GM10248 (cell line): ENCODE results near the gene CCDC192.
"Not testable (repeated sequence)": the region's sequence is repeated elsewhere in the genome, so short reads cannot be mapped to it uniquely, and the experiment has no call there.

Source experiments
- CTCF ChIA-PET: fragments of 300-600 bp; sonication (Branson Sonifier 250); formaldehyde crosslinking; extraction: SDS; loops from one replicate; lab custom pipeline; 2021; ENCODE audit warnings: antibody characterized with exemption; lab: Yijun Ruan, JAX
- POLR2A ChIA-PET: fragments of 350-650 bp; sonication (Branson Sonifier 250); formaldehyde crosslinking; extraction: SDS; loops from one replicate; lab custom pipeline; 2020; ENCODE audit warnings: antibody characterized with exemption; lab: Yijun Ruan, JAX
- DNase-seq: peaks from one replicate; pipeline ENCODE4 v3.0.0; 2012; ENCODE audit errors: extremely low spot score
- TF ChIP-seq, protein P1 (sequence below): IDR thresholded peaks from 2 replicates; pipeline ENCODE4 v1.5.1; 2012; ENCODE audit warnings: mild to moderate bottlenecking, low read depth; ENCODE audit errors: extremely low read depth, missing control alignments, control extremely low read depth

Gene CCDC192

DNA sequence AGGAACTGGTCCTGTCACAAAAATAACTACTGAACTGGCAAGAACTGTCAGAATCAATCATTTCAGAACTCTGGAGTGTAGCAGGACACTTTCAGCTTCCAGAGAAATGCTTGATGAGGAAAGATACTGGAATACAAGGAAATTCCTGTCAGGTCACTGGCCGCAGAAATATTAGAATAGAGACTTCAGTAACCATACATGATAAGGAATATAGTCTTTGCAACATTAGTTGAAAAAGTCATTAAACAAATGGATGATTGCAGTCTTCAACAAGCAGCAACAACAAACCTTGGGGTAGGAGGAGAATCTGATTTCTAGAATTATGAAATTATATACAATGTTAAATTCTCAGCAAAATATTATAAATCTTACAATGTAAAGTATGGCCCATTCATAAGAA, 88.2 kb downstream of the CCDC192 start:
- TF ChIP-seq, protein P1, sequence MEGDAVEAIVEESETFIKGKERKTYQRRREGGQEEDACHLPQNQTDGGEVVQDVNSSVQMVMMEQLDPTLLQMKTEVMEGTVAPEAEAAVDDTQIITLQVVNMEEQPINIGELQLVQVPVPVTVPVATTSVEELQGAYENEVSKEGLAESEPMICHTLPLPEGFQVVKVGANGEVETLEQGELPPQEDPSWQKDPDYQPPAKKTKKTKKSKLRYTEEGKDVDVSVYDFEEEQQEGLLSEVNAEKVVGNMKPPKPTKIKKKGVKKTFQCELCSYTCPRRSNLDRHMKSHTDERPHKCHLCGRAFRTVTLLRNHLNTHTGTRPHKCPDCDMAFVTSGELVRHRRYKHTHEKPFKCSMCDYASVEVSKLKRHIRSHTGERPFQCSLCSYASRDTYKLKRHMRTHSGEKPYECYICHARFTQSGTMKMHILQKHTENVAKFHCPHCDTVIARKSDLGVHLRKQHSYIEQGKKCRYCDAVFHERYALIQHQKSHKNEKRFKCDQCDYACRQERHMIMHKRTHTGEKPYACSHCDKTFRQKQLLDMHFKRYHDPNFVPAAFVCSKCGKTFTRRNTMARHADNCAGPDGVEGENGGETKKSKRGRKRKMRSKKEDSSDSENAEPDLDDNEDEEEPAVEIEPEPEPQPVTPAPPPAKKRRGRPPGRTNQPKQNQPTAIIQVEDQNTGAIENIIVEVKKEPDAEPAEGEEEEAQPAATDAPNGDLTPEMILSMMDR = no peak
- POLR2A ChIA-PET = no interaction called here
- DNase-seq = no peak
- CTCF ChIA-PET = interaction anchor here (1.5 to 1.6 kb wide), 2 partner anchors 10 to 15 kb away, joined by 3 to 6 read pairs; no protein-coding TSS in a partner anchor

DNA sequence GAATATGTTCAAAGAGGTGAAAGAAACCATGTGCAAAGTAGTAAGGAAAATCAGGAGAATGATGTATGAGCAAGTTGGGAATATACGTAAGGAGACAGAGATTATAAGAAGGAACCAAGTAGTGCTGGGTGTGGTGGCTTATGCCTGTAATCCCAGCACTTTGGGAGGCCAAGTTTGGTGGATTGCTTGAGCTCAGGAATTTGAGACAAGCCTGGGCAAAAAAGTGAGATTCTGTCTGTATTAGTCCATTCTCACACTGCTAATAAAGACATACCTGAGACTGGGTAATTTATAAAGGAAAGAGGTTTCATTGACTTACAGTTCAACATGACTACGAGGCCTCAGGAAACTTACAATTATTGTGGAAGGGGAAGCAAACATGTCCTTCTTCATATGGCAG, 88.7 kb downstream of the CCDC192 start:
- CTCF ChIA-PET = interaction anchor here (1.5 to 1.6 kb wide), 2 partner anchors 10 to 15 kb away, joined by 3 to 6 read pairs; no protein-coding TSS in a partner anchor
- DNase-seq, POLR2A ChIA-PET: not testable (repeated sequence)

DNA sequence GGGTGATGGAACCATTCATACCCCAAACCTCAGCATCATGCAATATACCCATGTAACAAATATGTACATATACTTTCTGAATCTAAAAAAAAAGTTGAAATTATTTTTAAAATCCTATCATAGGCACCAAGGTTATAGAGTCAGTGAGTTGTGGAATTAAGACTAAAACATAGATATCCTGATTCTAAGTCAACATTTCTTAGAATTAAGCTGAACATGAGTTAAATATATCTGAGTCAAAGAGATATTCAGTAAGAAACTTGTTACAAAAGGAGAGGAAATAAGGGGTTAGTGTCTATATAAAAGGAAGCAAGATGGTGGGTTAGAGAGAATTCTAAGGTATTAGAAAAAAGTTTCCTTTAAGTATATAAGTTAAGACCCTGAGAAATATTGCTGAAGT, 89.9 kb downstream of the CCDC192 start:
- ChIA-PET POLR2A (no interaction called here), CTCF (interaction anchor here (3.2 kb wide), 1 partner anchor 14 kb away, joined by 11 read pairs; no protein-coding TSS in a partner anchor)
- no peak for DNase-seq
- TF ChIP-seq, protein P1 = no peak

DNA sequence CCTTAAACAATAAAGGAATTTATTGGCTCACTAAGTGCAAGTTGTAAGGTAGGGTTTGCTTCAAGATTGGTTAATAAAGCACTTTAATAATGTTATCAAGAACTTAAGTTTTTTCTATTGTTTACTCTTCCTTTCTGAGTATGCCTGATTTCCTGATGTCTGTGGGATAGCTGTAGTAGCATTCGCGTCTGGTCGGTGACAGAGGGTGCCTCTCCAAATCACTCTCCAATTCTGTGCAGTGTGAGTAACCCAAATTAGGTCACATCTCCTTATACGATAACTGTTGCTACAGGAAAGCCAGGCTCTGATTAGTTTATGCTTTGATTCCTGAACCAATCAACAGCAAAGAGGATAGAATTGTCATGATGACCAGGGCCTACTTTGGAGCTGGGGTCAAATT, 90.7 kb downstream of the CCDC192 start:
- POLR2A ChIA-PET = no interaction called here
- CTCF ChIA-PET = interaction anchor here (3.2 kb wide), 1 partner anchor 13 kb away, joined by 11 read pairs; no protein-coding TSS in a partner anchor
- TF ChIP-seq, protein P1 = no peak
- DNase-seq = no peak

DNA sequence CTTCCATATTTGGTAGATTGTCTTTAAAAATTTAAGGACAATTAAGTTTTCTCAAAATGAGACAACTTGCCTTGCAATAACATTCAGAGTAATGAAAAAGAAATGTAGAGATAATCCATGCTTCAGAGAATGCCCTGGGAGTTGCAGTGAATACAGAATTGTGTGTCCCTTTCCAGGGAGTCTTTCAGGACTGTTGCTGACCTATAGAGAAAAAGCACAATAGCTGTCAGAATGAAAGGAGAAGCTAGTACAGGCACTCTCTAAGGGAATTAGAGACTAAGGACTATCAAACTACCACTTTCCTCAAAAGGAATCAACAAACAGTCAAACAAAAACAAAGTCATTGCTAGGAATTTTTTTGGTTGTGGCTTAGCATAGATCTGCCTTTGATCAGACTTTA, 93.0 kb downstream of the CCDC192 start:
- CTCF ChIA-PET = interaction anchor here (1.3 to 1.8 kb wide), 2 partner anchors 10 to 25 kb away, joined by 4 to 9 read pairs; no protein-coding TSS in a partner anchor
- POLR2A ChIA-PET = no interaction called here
- DNase-seq = no peak
- TF ChIP-seq, protein P1 = no peak

DNA sequence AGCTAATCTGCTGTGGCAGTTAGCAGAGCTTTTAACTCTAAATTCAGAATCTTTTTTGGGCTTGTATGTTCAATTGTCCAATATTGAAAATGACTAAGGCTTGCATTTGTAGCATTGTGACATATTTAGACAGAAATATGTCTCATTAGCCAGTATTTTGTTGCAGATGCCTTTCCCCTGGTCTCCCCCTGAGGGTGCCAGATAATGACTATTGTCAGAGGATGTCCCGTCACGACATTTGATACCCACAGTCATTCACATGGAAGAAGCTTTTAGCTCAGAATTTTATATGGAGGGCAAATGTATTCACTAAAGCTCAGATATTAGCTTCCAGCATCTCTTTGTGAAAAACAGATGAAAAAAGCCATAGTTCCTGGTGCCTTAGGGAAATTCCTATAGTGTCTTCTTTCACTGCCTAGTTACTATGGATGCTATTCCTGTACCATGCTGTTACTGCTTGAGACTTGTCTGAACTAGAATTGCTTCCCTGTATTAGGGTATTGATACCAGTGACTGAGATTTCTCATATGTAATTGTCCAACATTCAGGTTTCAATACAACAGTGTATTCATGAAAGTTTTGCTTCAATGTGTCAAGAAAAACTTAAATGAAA, 96.2 kb downstream of the CCDC192 start:
- ChIA-PET CTCF (no interaction called here), POLR2A (no interaction called here)
- DNase-seq = no peak
- TF ChIP-seq, protein P1 = no peak

DNA sequence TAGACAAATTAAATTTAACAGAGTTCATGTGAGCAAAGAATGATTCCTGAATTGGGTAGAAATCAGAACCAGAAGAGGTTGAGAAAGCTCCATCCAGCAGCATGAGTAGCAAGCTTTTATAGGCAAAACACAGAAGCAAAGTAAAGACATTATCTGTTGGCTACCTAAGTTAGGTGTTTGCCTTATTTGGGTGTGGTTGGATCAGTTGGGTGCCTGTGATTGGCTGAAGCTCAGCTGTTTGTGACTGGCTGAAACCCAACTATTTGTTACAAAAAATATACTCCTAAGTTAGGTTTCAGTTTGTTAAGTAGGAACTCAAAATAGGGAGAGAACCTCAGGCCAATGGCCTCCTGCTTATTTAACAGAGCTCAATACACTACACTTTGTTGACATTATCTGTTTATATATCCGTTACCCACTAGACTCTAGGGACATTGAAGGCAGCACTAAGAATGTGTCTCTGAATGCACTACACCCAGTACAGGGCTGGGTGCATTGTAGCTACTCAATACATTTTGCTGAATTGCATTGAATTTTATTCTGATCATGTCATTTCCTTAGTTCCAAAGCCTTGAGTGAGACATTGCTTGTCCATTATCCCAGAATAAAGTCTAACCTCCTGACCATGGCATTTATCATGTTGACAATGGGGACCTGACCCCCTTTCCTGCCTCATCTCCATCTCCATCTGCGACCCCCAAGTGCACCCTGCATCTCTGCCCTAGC, 98.7 kb downstream of the CCDC192 start:
- ChIA-PET POLR2A (no interaction called here), CTCF (interaction anchor here (0.9 to 1.3 kb wide), 4 partner anchors 11 to 64 kb away, joined by 3 read pairs; no protein-coding TSS in a partner anchor)

More for the DNA sequence above, 98.7 kb downstream of the CCDC192 start:
- no peak for DNase-seq
- TF ChIP-seq, protein P1 = no peak
